B cell (primary cell): ENCODE results near the gene KIF17. TPM values are rescaled to one million over a fixed set of nuclear protein-coding genes. Genes with fewer than 3 reads are reported as not detected.

Source experiments
- ATAC-seq: fragments of 200-7000 bp; cut with Tn5 transposase; one replicate; pipeline ENCODE4 v1.10.0; 2021; ENCODE audit warnings: low read depth, mild to moderate bottlenecking, moderate number of reproducible peaks, moderate library complexity
- CTCF ChIA-PET: fragments of 350-600 bp; sonication (Branson Sonifier 250); formaldehyde crosslinking; loops from one replicate; lab custom pipeline; 2021; ENCODE audit warnings: antibody characterized with exemption, inconsistent platforms; lab: Charles Lee
- POLR2A ChIA-PET: fragments of 350-600 bp; sonication (Branson Sonifier 250); formaldehyde crosslinking; loops from one replicate; lab custom pipeline; 2021; ENCODE audit warnings: antibody characterized with exemption; lab: Charles Lee
- DNase-seq: peaks from one replicate; pipeline ENCODE4 v3.0.0; 2013
- H2AFZ ChIP-seq: 2 replicates; pipeline ENCODE4 v1.6.1; 2012; ENCODE audit warnings: mild to moderate bottlenecking, low read depth, low read length; ENCODE audit not compliant: insufficient read depth, poor library complexity, severe bottlenecking
- H3K27ac ChIP-seq, 2 donors: 1 replicate in 1 of 2; 2 replicates in 1 of 2; pipeline ENCODE4 v1.5.1; 2012 to 2013; ENCODE audit warnings: low read length in 2 of 2, mild to moderate bottlenecking in 2 of 2, moderate library complexity in 1 of 2
- H3K27me3 ChIP-seq, 4 experiments: fragments of 200-600 bp in 1 of 4; sonication (generic) in 1 of 4; replicated peaks in 1 of 4; 1 replicate in 2 of 4; 2 replicates in 2 of 4; pipeline versions ENCODE4 v1.6.1 to v1.7.0; 2013 to 2016; ENCODE audit warnings: low read length in 3 of 4, mild to moderate bottlenecking in 2 of 4, mixed read lengths in 1 of 4, moderate library complexity in 1 of 4; ENCODE audit not compliant: insufficient read depth in 4 of 4, control insufficient read depth in 3 of 4; ENCODE audit errors: control extremely low read depth in 1 of 4
- H3K36me3 ChIP-seq, 2 experiments: replicated peaks in 1 of 2; 1 replicate in 1 of 2; 2 replicates in 1 of 2; pipeline versions ENCODE4 v1.6.1 to v1.7.1; 2013; ENCODE audit warnings: low read length in 1 of 2; ENCODE audit not compliant: insufficient read depth in 2 of 2, control insufficient read depth in 1 of 2; ENCODE audit errors: control extremely low read depth in 1 of 2, extremely low read depth in 1 of 2
- H3K4me1 ChIP-seq, 2 donors: fragments of 200-600 bp in 1 of 2; sonication (generic) in 1 of 2; 1 replicate in 1 of 2; 2 replicates in 1 of 2; pipeline versions ENCODE4 v1.5.1 to v1.6.1; 2013 to 2017; ENCODE audit warnings: low read length in 2 of 2; ENCODE audit not compliant: control insufficient read depth in 2 of 2, insufficient read depth in 2 of 2
- H3K4me2 ChIP-seq: replicated peaks from 2 replicates; pipeline ENCODE3; 2012; ENCODE audit warnings: mild to moderate bottlenecking, low read depth, low read length; ENCODE audit not compliant: poor library complexity, severe bottlenecking
- H3K4me3 ChIP-seq, 5 experiments: fragments of 200-600 bp in 1 of 5; sonication (generic) in 1 of 5; 1 replicate in 3 of 5; 2 replicates in 2 of 5; pipeline versions ENCODE4 v1.5.1 to v1.7.0; 2011 to 2016; ENCODE audit warnings: low read length in 4 of 5, mild to moderate bottlenecking in 4 of 5, low read depth in 2 of 5, control low read depth in 1 of 5, moderate library complexity in 1 of 5; ENCODE audit not compliant: insufficient read depth in 1 of 5; ENCODE audit errors: control extremely low read depth in 1 of 5, extremely low read depth in 1 of 5
- H3K79me2 ChIP-seq: fragments of 200-600 bp; sonication (generic); one replicate; pipeline ENCODE4 v1.6.0; 2016; ENCODE audit warnings: low read length; ENCODE audit not compliant: control insufficient read depth, insufficient read depth
- H3K9ac ChIP-seq: fragments of 200-600 bp; sonication (generic); 2 replicates; pipeline ENCODE4 v1.6.1; 2017; ENCODE audit warnings: mild to moderate bottlenecking, low read length, moderate library complexity
- H3K9me3 ChIP-seq, 3 donors: one replicate each; pipeline versions ENCODE4 v1.6.1 to v1.7.1; 2013; ENCODE audit warnings: low read length in 2 of 3; ENCODE audit not compliant: control insufficient read depth in 2 of 3, insufficient read depth in 1 of 3; ENCODE audit errors: control extremely low read depth in 1 of 3
- H4K20me1 ChIP-seq: 2 replicates; pipeline ENCODE4 v1.6.0; 2012; ENCODE audit warnings: mild to moderate bottlenecking, low read length; ENCODE audit not compliant: insufficient read depth, control insufficient read depth, poor library complexity, severe bottlenecking
- H3K27ac Mint-ChIP-seq: one replicate; pipeline ENCODE4 v1.8.0; 2021; ENCODE audit warnings: mixed read lengths
- H3K27me3 Mint-ChIP-seq: one replicate; pipeline ENCODE4 v1.8.0; 2021; ENCODE audit warnings: mixed read lengths
- H3K4me1 Mint-ChIP-seq: one replicate; pipeline ENCODE4 v1.8.0; 2021; ENCODE audit warnings: mixed read lengths
- H3K4me3 Mint-ChIP-seq: one replicate; pipeline ENCODE4 v1.8.0; 2021; ENCODE audit warnings: mixed read lengths
- H3K9me3 Mint-ChIP-seq: one replicate; pipeline ENCODE4 v1.8.0; 2022; ENCODE audit warnings: mixed read lengths; ENCODE audit not compliant: insufficient read depth
- EZH2 ChIP-seq: IDR thresholded peaks from 2 replicates; pipeline ENCODE4 v1.6.1; 2012; ENCODE audit warnings: borderline replicate concordance, low read depth, mild to moderate bottlenecking, moderate library complexity, low read length; ENCODE audit not compliant: insufficient read depth, poor library complexity, severe bottlenecking
- WGBS: methylation state at CpG from one replicate; pipeline ENCODE4 v1.1.5; 2013; ENCODE audit warnings: missing lambda C conversion rate; ENCODE audit not compliant: insufficient coverage; 5-methylcytosine and 5-hydroxymethylcytosine counted together
- intact Hi-C: fragments of 100-400 bp; cut with micrococcal nuclease; formaldehyde crosslinking; loops from one replicate; pipeline ENCODE4 v1.10.0; 2022
- polyA plus RNA-seq: library from polyadenylated mRNA; depleted of rRNA; stranded (reverse); fragments of >200 nt; gene quantifications from 2 replicates; pipeline ENCODE4 v1.2.3, GENCODE V29; 2012
- total RNA-seq, 2 donors: library from RNA; stranded (reverse); fragments of 120-200 nt in 1 of 2; gene quantifications; 1 replicate in 1 of 2; 2 replicates in 1 of 2; pipeline versions ENCODE4 v1.2.3 to v1.2.4, GENCODE V29; 2013 to 2022
- TF ChIP-seq, protein P1 (sequence below): fragments of 200-600 bp; IDR thresholded peaks from one replicate; pipeline ENCODE4 v1.8.0; 2022; ENCODE audit warnings: antibody characterized with exemption, mild to moderate bottlenecking

KIF17 gene
- total and polyA plus RNA-seq, 2 donors (not counting 1 experiment from before 2014, with no cell fraction given): not detected

DNA sequence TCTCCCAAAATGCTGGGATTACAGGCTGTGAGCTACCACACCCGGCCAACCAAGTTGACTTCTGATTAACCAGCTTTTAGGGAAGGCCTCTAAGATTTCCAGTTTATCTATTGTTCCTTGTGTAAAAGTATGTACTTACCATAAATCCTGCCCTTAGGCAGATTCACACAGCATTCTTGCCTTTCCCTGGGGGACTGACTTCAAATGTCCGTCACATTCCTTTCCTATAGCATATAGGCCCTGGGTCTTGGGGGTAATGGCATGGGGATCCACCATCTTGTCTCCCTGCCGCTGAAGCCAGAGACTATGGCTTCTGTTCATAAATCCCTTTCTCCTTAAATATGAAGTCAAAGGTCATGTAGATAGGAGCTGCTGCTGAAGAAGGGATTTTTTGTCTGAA is 85.4 kb downstream of the KIF17 start:
- WGBS: 100% methylated on average over 1 of the region's 3 CpGs
- TF ChIP-seq, protein P1, sequence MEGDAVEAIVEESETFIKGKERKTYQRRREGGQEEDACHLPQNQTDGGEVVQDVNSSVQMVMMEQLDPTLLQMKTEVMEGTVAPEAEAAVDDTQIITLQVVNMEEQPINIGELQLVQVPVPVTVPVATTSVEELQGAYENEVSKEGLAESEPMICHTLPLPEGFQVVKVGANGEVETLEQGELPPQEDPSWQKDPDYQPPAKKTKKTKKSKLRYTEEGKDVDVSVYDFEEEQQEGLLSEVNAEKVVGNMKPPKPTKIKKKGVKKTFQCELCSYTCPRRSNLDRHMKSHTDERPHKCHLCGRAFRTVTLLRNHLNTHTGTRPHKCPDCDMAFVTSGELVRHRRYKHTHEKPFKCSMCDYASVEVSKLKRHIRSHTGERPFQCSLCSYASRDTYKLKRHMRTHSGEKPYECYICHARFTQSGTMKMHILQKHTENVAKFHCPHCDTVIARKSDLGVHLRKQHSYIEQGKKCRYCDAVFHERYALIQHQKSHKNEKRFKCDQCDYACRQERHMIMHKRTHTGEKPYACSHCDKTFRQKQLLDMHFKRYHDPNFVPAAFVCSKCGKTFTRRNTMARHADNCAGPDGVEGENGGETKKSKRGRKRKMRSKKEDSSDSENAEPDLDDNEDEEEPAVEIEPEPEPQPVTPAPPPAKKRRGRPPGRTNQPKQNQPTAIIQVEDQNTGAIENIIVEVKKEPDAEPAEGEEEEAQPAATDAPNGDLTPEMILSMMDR: no peak
- TF ChIP-seq EZH2: no peak
- H3K4me3 Mint-ChIP-seq: peak overlapping the region; percentile 80
- Histone ChIP-seq H4K20me1 (no peaks in the 10 kb centered on the region), H3K9me3 (no peaks in the 10 kb centered on the region), H3K4me3 (no peak overlapping the region), H3K4me1 (peaks cover 8 to 16% of the 10 kb centered on the region in 2 donors), H2AFZ (no peak overlapping the region), H3K79me2 (no peaks in the 10 kb centered on the region), H3K9ac (no peak overlapping the region), H3K27me3 (peaks cover 0 to 3% (median 0%) of the 10 kb centered on the region in 4 experiments), H3K27ac (no peak overlapping the region), H3K36me3 (no peaks in the 10 kb centered on the region), H3K4me2 (no peak overlapping the region)
- ATAC-seq: no peak
- ChIA-PET POLR2A (no interaction called here), CTCF (interaction anchor here (0.6 to 3.2 kb wide), 8 partner anchors 8 to 110 kb away, joined by 3 to 21 read pairs (median 6); partner anchors contain the start of gene DDOST)
- intact Hi-C loops: loop anchor here (5.0 kb wide), 2 partner anchors 715 to 1820 kb away; partner anchors contain the start of gene ZBTB40
- no peak for DNase-seq
- peaks cover 7% of the 10 kb centered on the region for H3K27me3 Mint-ChIP-seq
- peaks cover 14% of the 10 kb centered on the region for H3K4me1 Mint-ChIP-seq
- H3K9me3 Mint-ChIP-seq: peaks cover 8% of the 10 kb centered on the region
- H3K27ac Mint-ChIP-seq: peak overlapping the region; percentile 76

DNA sequence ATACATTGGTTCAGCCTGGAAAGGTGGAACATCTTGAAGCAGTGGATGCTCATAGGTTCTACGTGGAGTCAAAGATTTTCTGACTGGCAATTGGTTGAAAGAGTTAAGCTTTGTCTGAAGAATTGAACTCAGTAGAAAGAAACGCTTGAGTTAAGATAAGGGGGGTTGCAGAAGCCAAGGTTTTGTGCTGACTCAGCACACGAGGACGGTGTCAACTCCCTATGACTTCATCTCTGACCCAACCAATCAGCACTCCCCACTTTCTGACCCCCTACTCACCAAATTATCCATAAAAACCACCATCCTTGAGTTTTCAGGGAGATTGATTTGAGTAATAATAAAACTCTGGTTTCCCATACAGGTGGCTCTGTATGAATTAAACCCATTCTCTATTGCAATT is 87.1 kb downstream of the KIF17 start:
- H3K4me2 ChIP-seq: no peak overlapping the region
- Mint-ChIP-seq H3K4me1 (peaks cover 14% of the 10 kb centered on the region), H3K27me3 (peaks cover 20% of the 10 kb centered on the region), H3K4me3 (no peak overlapping the region), H3K9me3 (peaks cover 8% of the 10 kb centered on the region), H3K27ac (no peak overlapping the region)
- no peak overlapping the region for H3K9ac ChIP-seq
- ATAC-seq (no peak), DNase-seq (no peak)
- no peaks in the 10 kb centered on the region for H4K20me1 ChIP-seq
- no peak overlapping the region for H2AFZ ChIP-seq
- peaks cover 8 to 16% of the 10 kb centered on the region in 2 donors for H3K4me1 ChIP-seq
- TF ChIP-seq EZH2: no peak
- TF ChIP-seq, protein P1: no peak
- intact Hi-C loops: loop anchor here (5.0 kb wide), 2 partner anchors 713 to 1822 kb away; partner anchors contain the start of gene ZBTB40
- 73% methylated on average over 1 of the region's 4 CpGs for WGBS
- no peaks in the 10 kb centered on the region for H3K36me3 ChIP-seq
- no peaks in the 10 kb centered on the region for H3K79me2 ChIP-seq
- ChIA-PET POLR2A (no interaction called here), CTCF (interaction anchor here (0.6 to 1.8 kb wide), 6 partner anchors 9 to 582 kb away, joined by 3 to 12 read pairs (median 4); partner anchors contain the start of gene DDOST)
- H3K4me3 ChIP-seq: no peak overlapping the region
- H3K27me3 ChIP-seq: peaks cover 0 to 4% (median 0%) of the 10 kb centered on the region in 4 experiments
- no peak overlapping the region for H3K27ac ChIP-seq
- no peaks in the 10 kb centered on the region for H3K9me3 ChIP-seq
